ENCODE results near the gene RET.

RET gene

GRCh38 chr10:43048301-43049051 is 28.4 kb upstream of the RET start:
- no peak overlapping the region for H2AFZ ChIP-seq
- no peak for TF ChIP-seq CTCF (IDR thresholded peaks at IDR 0.05)
- H3K9ac ChIP-seq, result no peak overlapping the region
- no peak overlapping the region for H3K4me3 ChIP-seq (ENCODE audit: low read depth, low read length)
- H3K4me2 ChIP-seq (ENCODE audit: low read length), result no peak overlapping the region
- no peak overlapping the region for H3K27ac ChIP-seq
- H3K79me2 ChIP-seq, result no peaks in the 10 kb centered on the region
- no peaks in the 10 kb centered on the region for H3K27me3 ChIP-seq (ENCODE audit: control insufficient read depth, insufficient read depth, low read length)
- no peaks in the 10 kb centered on the region for H3K36me3 ChIP-seq (ENCODE audit: control insufficient read depth, insufficient read depth, low read length)
- no peaks in the 10 kb centered on the region for H3K9me3 ChIP-seq (ENCODE audit: control insufficient read depth, low read length)
- no peaks in the 10 kb centered on the region for H3K4me1 ChIP-seq

- Histone ChIP-seq H3K27me3 (ENCODE audit: control insufficient read depth, insufficient read depth, low read length) (no peaks in the 10 kb centered on the region), H3K4me2 (ENCODE audit: low read length) (no peak overlapping the region), H3K9ac (no peak overlapping the region), H3K4me3 (ENCODE audit: low read depth, low read length) (no peak overlapping the region), H3K27ac (no peak overlapping the region), H3K9me3 (ENCODE audit: control insufficient read depth, low read length) (no peaks in the 10 kb centered on the region), H2AFZ (no peak overlapping the region), H3K4me1 (no peaks in the 10 kb centered on the region), H3K36me3 (ENCODE audit: control insufficient read depth, insufficient read depth, low read length) (no peaks in the 10 kb centered on the region), H3K79me2 (no peaks in the 10 kb centered on the region)
- no peak for TF ChIP-seq CTCF (IDR thresholded peaks at IDR 0.05)
Observed at GRCh38 chr10:43049081-43049551, 27.8 kb upstream of the RET start.

- Histone ChIP-seq H3K27me3 (ENCODE audit: control insufficient read depth, insufficient read depth, low read length) (no peaks in the 10 kb centered on the region), H3K9me3 (ENCODE audit: control insufficient read depth, low read length) (no peaks in the 10 kb centered on the region), H3K4me2 (ENCODE audit: low read length) (no peak overlapping the region), H3K79me2 (no peaks in the 10 kb centered on the region), H3K4me1 (no peaks in the 10 kb centered on the region), H3K27ac (no peak overlapping the region), H2AFZ (no peak overlapping the region), H3K36me3 (ENCODE audit: control insufficient read depth, insufficient read depth, low read length) (no peaks in the 10 kb centered on the region), H3K4me3 (ENCODE audit: low read depth, low read length) (no peak overlapping the region), H3K9ac (no peak overlapping the region)
- no peak for TF ChIP-seq CTCF (IDR thresholded peaks at IDR 0.05)
Observed at GRCh38 chr10:43050011-43050410, 26.9 kb upstream of the RET start.

GRCh38 chr10:43053825-43054224 is 23.0 kb upstream of the RET start:
- no peak overlapping the region for H3K27ac ChIP-seq
- no peak overlapping the region for H3K4me3 ChIP-seq (ENCODE audit: low read depth, low read length)
- no peaks in the 10 kb centered on the region for H3K36me3 ChIP-seq (ENCODE audit: control insufficient read depth, insufficient read depth, low read length)
- no peak for TF ChIP-seq CTCF (IDR thresholded peaks at IDR 0.05)
- H3K4me2 ChIP-seq (ENCODE audit: low read length), result no peak overlapping the region
- no peaks in the 10 kb centered on the region for H3K9me3 ChIP-seq (ENCODE audit: control insufficient read depth, low read length)
- H3K9ac ChIP-seq, result no peak overlapping the region
- no peaks in the 10 kb centered on the region for H3K27me3 ChIP-seq (ENCODE audit: control insufficient read depth, insufficient read depth, low read length)
- no peaks in the 10 kb centered on the region for H3K79me2 ChIP-seq
- peaks cover 13% of the 10 kb centered on the region for H3K4me1 ChIP-seq
- H2AFZ ChIP-seq, result no peak overlapping the region

GRCh38 chr10:43054593-43054992 is 22.3 kb upstream of the RET start:
- Histone ChIP-seq H3K79me2 (no peaks in the 10 kb centered on the region), H3K9me3 (ENCODE audit: control insufficient read depth, low read length) (no peaks in the 10 kb centered on the region), H2AFZ (no peak overlapping the region), H3K4me1 (peaks cover 13% of the 10 kb centered on the region), H3K36me3 (ENCODE audit: control insufficient read depth, insufficient read depth, low read length) (no peaks in the 10 kb centered on the region), H3K27ac (no peak overlapping the region), H3K4me2 (ENCODE audit: low read length) (no peak overlapping the region), H3K4me3 (ENCODE audit: low read depth, low read length) (no peak overlapping the region), H3K9ac (no peak overlapping the region), H3K27me3 (ENCODE audit: control insufficient read depth, insufficient read depth, low read length) (no peaks in the 10 kb centered on the region)
- no peak for TF ChIP-seq CTCF (IDR thresholded peaks at IDR 0.05)
